WTC11 (cell line): ENCODE measurements around the gene NPAS2.

Experiments used
- CBFB ChIP-seq: sonication (generic); formaldehyde crosslinking; IDR thresholded peaks from 2 replicates; pipeline ENCODE4 v1.8.1; 2022; ENCODE audit warnings: mild to moderate bottlenecking, low read depth, missing genetic modification reagents
- CTCF ChIP-seq: fragments of 200-600 bp; IDR thresholded peaks from 2 replicates; pipeline ENCODE4 v1.8.0; 2022; ENCODE audit warnings: antibody characterized with exemption
- JUN ChIP-seq: sonication (generic); formaldehyde crosslinking; IDR thresholded peaks from 2 replicates; pipeline ENCODE4 v1.8.0; 2023; ENCODE audit warnings: mild to moderate bottlenecking, missing genetic modification reagents
- NR2C2 ChIP-seq: sonication (generic); formaldehyde crosslinking; IDR thresholded peaks from 2 replicates; pipeline ENCODE4 v1.8.0; 2022; ENCODE audit warnings: mild to moderate bottlenecking, missing genetic modification reagents
- NR3C1 ChIP-seq: sonication (generic); formaldehyde crosslinking; conservative IDR thresholded peaks from 2 replicates; pipeline ENCODE4 v1.8.1; 2023; ENCODE audit warnings: low read depth, mild to moderate bottlenecking, missing genetic modification reagents
- PRDM15 ChIP-seq: sonication (generic); formaldehyde crosslinking; IDR thresholded peaks from 2 replicates; pipeline ENCODE4 v1.8.0; 2022; ENCODE audit warnings: missing genetic modification reagents
- SMAD3 ChIP-seq: sonication (generic); formaldehyde crosslinking; IDR thresholded peaks from 2 replicates; pipeline ENCODE4 v1.8.0; 2022; ENCODE audit warnings: missing genetic modification reagents, mild to moderate bottlenecking, borderline replicate concordance
- TEAD4 ChIP-seq: sonication (generic); formaldehyde crosslinking; IDR thresholded peaks from 2 replicates; pipeline ENCODE4 v1.8.0; 2022; ENCODE audit warnings: mild to moderate bottlenecking, missing genetic modification reagents
- ZBTB21 ChIP-seq: sonication (generic); formaldehyde crosslinking; IDR thresholded peaks from 2 replicates; pipeline ENCODE4 v1.8.1; 2023; ENCODE audit warnings: mild to moderate bottlenecking, missing genetic modification reagents, borderline replicate concordance

GRCh38 chr2:100924122-100924519 is 104.2 kb downstream of the NPAS2 start:
- TF ChIP-seq CBFB (CRISPR knock-in tag) (no peak), NR2C2 (CRISPR knock-in tag) (no peak), CTCF (no peak), PRDM15 (no peak), JUN (CRISPR knock-in tag) (no peak), TEAD4 (CRISPR knock-in tag) (no peak), ZBTB21 (CRISPR knock-in tag) (no peak), NR3C1 (CRISPR knock-in tag) (no peak), SMAD3 (CRISPR knock-in tag) (no peak)
